HG02610 (cell line): ENCODE measurements around the gene GPAT3.
A peak's percentile ranks its signal among the peaks of the same experiment; 100 is the strongest.

ENCODE experiments used
- ATAC-seq: cut with Tn5 transposase; IDR thresholded peaks from one replicate; pipeline ENCODE4 v1.9.1; 2021; ENCODE audit warnings: mild to moderate bottlenecking, moderate library complexity; ENCODE audit not compliant: unreplicated experiment

GPAT3 gene

DNA sequence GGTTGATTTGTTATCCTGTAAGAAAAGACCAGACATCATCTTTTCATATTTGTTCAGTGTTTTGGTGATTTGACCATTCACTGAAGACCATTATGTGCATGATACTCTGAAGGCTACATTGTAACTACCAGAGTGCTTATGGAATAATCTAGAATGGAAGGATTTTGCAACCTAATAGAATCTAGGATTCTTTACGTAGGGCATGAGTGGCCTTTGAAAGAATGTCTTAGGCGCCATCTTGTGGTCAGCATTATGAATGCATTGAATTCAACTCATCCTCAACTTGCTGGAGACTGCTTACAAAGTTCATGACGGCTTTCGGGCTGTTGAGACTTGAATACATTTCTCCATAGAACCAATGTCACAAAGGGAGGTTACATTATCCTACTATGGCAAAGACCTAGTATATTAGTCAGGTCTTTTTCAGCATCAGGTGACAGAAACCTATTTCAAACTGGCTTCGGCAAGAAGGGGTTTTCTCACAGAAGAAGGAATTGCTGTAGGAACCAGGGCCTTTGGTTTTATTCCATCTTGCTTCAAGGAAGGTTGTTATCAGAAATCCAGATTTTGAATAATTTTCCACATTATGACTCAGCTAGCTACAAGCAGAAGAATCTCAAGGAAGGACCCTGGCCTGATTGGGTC, 104.1 kb downstream of the GPAT3 start:
- ATAC-seq = no peak

DNA sequence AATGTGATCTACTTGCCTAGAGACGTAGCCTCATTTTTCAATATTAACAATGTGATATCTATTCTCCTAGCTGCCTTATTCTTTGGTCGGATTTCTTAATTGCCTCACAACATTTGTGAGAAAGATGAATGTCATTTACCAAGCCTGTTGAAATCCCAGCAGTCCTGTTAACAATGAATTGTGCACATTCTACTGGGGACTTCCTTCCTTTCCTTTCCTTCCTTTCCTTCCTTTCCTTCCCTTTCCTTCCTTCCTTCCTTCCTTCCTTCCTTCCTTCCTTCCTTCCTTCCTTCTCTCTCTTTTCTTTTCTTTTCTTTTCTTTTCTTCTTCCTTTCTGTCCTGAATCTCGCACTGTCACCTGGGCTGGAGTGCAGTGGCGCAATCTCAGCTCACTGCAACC, 107.1 kb downstream of the GPAT3 start:
- no peak for ATAC-seq

DNA sequence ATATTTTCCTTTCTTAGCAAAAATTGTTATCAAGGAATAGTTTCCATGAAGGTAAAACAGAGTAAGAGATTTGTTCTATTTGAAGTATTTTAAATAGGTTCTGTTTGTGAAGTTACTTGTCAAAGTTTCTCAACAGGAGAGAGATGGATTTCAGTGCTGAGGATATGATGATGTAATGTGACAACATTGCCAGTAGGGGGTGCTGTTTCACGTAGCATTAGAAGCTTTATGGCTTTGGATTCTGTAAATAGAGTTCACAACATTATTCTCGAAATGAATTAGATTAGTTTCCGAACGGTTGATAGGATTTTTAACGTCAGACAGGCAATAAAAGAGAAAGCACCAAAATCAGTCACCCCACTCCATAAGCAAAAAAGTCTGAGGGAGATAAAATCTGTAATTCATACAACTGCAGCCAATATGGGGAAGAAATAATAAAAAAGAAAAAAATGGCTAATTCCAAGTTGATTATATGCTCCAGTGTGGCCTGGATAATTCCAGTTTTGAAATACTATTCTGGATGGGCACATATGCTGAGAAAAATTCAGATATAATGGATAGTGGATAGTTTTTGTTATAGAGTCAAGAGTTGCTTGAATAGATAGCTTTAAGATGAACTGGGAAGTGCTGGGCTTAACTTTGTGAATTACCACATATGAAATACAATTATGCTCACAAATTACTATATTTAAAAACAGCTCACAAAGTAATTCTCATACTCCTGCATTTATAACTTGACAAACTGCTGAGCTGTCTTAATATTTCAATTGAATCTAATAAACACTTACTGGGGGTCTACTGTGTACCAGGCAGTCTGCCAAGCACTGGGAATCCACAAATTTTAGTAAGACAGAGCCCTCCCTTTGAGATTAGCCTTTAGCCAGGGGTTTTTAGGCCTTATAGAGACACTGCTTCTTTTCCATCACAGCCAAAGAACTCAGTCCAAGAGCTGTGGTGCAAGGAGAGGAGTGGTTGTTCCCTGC, 109.1 kb downstream of the GPAT3 start:
- ATAC-seq = peak; percentile 74

DNA sequence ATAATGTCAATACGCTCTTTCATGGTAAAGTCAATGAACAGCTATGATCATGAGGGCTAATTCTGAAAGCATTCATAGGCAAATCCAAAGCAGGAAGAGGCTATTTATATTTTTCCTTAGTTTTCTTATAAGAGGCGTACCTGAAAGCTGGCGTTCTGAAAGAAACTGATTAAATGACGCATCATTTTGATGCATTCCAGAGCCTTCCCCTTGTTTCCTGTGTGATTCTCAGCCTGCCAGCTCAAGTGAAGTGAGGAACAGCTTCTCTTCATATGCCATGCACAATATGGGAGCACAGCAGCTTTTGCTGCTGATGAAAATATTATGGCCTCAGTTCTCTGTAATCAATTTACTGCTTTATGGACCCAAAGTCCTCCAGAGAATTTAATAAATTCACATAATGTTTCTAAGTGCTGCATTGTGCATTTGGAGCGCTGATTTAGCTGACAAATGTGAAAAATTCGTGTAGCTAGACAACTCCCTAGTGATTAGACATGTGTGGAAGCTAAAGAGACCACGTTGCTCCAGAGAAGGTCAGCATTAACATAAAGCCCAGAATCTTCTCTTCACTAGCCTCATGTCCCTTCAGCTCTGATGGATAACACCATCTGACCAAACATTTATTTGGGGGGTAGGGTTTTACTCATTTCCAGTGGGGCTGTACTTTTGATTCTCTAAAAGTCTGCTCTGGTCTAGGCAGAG, 110.8 kb downstream of the GPAT3 start:
- ATAC-seq = no peak

DNA sequence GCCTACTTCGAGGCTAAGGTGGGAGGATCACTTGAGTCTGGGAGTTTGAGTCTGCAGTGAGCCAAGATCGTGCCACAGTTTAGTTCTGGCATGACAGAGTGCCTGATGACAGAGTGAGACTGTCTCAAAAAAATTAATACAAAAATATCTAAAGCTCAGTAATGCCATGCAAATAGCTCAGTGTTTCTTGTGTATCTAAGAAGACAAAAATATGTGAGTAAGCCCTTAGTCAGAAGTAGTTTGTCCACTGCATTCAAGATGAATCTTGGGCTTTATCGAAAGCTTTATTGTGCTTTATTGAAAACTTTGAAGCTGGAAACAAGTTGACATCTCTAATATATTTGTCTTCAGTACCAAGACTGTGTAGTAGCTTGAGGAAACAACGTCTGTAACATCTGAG, 115.9 kb downstream of the GPAT3 start:
- ATAC-seq = no peak
